Dendritic cell treated with granulocyte-macrophage colony-stimulating factor and Interleukin-4, amounts not matched to agents 40 ng/mL and 50 ng/mL, for 4 days (primary cell): ENCODE measurements around the gene TRNAU1AP.
"Not testable (repeated sequence)": the region's sequence is repeated elsewhere in the genome, so short reads cannot be mapped to it uniquely, and the experiment has no call there.

Experiments
- H3K27ac Mint-ChIP-seq: one replicate; pipeline ENCODE4 v1.8.0; 2022; ENCODE audit warnings: mild to moderate bottlenecking, mixed read lengths
- H3K27me3 Mint-ChIP-seq: one replicate; pipeline ENCODE4 v1.8.0; 2022; ENCODE audit warnings: mild to moderate bottlenecking, mixed read lengths
- H3K36me3 Mint-ChIP-seq: one replicate; pipeline ENCODE4 v1.8.0; 2022; ENCODE audit warnings: low read depth, mixed read lengths
- H3K4me1 Mint-ChIP-seq: one replicate; pipeline ENCODE4 v1.8.0; 2022; ENCODE audit warnings: low read depth, mixed read lengths
- H3K4me3 Mint-ChIP-seq: one replicate; pipeline ENCODE4 v1.8.0; 2022; ENCODE audit warnings: mild to moderate bottlenecking, moderate library complexity, mixed read lengths
- H3K9me3 Mint-ChIP-seq: one replicate; pipeline ENCODE4 v1.8.0; 2022; ENCODE audit warnings: mixed read lengths
- intact Hi-C: fragments of 100-400 bp; cut with micrococcal nuclease; formaldehyde crosslinking; loops from one replicate; pipeline ENCODE4 v1.15.0; 2022

TRNAU1AP gene

GRCh38 chr1:28552758-28553663 is at the start of gene TRNAU1AP:
TRNAU1AP (plus strand) TSS chr1:28553085; CDS start chr1:28553111, 26 bp downstream.
- no peaks in the 10 kb centered on the region for H3K4me1 Mint-ChIP-seq
- peaks cover 49% of the 10 kb centered on the region for H3K36me3 Mint-ChIP-seq
- no peaks in the 10 kb centered on the region for H3K9me3 Mint-ChIP-seq
- peak within 1 kb of the TSS; percentile 94 for H3K27ac Mint-ChIP-seq
- H3K27me3 Mint-ChIP-seq, result no peaks in the 10 kb centered on the region
- intact Hi-C loops, result loop anchor here (1.0 to 5.0 kb wide), 2 partner anchors 28 to 36 kb away; no protein-coding TSS in a partner anchor
- peak within 1 kb of the TSS; percentile 95 for H3K4me3 Mint-ChIP-seq

GRCh38 chr1:28503117-28503516 is 49.8 kb upstream of the TRNAU1AP start:
- intact Hi-C loops, result no loop called here
- H3K36me3 Mint-ChIP-seq, result peaks cover 50% of the 10 kb centered on the region
- peaks cover 8% of the 10 kb centered on the region for H3K4me1 Mint-ChIP-seq
- no peaks in the 10 kb centered on the region for H3K9me3 Mint-ChIP-seq
- H3K4me3 Mint-ChIP-seq, result no peak overlapping the region
- no peaks in the 10 kb centered on the region for H3K27me3 Mint-ChIP-seq
- H3K27ac Mint-ChIP-seq, result no peak overlapping the region

- H3K36me3 Mint-ChIP-seq, result peaks cover 55% of the 10 kb centered on the region
- no peaks in the 10 kb centered on the region for H3K27me3 Mint-ChIP-seq
- intact Hi-C loops, result loop anchor here (5.0 kb wide), 1 partner anchor 77 kb away; no protein-coding TSS in a partner anchor
- H3K27ac Mint-ChIP-seq, result peak within 1 kb of the TSS; percentile 98
- no peaks in the 10 kb centered on the region for H3K9me3 Mint-ChIP-seq
- H3K4me1 Mint-ChIP-seq, result peaks cover 33% of the 10 kb centered on the region
- H3K4me3 Mint-ChIP-seq, result peak within 1 kb of the TSS; percentile 98
Measured at GRCh38 chr1:28505406-28506187, 47.3 kb upstream of the TRNAU1AP start, which contains the start of gene RCC1. RCC1 (plus strand) TSS chr1:28506043; CDS start chr1:28529867, 23,824 bp downstream.

- Mint-ChIP-seq H3K4me1 (peaks cover 44% of the 10 kb centered on the region), H3K9me3 (no peaks in the 10 kb centered on the region), H3K4me3 (peak overlapping the region; percentile 98), H3K27ac (peak overlapping the region; percentile 98), H3K36me3 (peaks cover 68% of the 10 kb centered on the region), H3K27me3 (no peaks in the 10 kb centered on the region)
- intact Hi-C loops, result loop anchor here (5.0 kb wide), 1 partner anchor 75 kb away; no protein-coding TSS in a partner anchor
Measured at GRCh38 chr1:28506907-28507246, 46.0 kb upstream of the TRNAU1AP start.

GRCh38 chr1:28507247-28507645 is 45.6 kb upstream of the TRNAU1AP start:
- Mint-ChIP-seq H3K27me3 (no peaks in the 10 kb centered on the region), H3K4me3 (peak overlapping the region; percentile 98), H3K4me1 (peaks cover 48% of the 10 kb centered on the region), H3K27ac (peak overlapping the region; percentile 98), H3K36me3 (peaks cover 72% of the 10 kb centered on the region), H3K9me3 (no peaks in the 10 kb centered on the region)
- intact Hi-C loops, result loop anchor here (5.0 kb wide), 1 partner anchor 75 kb away; no protein-coding TSS in a partner anchor

- intact Hi-C loops, result loop anchor here (5.0 kb wide), 1 partner anchor 74 kb away; no protein-coding TSS in a partner anchor
- Mint-ChIP-seq H3K9me3 (no peaks in the 10 kb centered on the region), H3K4me1 (peaks cover 54% of the 10 kb centered on the region)
Measured at GRCh38 chr1:28507646-28508434, 45.0 kb upstream of the TRNAU1AP start.

GRCh38 chr1:28508435-28508754 is 44.5 kb upstream of the TRNAU1AP start:
- Mint-ChIP-seq H3K27ac (peak overlapping the region; percentile 98), H3K9me3 (no peaks in the 10 kb centered on the region), H3K4me1 (peaks cover 56% of the 10 kb centered on the region), H3K4me3 (peak overlapping the region; percentile 98), H3K36me3 (peaks cover 83% of the 10 kb centered on the region), H3K27me3 (no peaks in the 10 kb centered on the region)
- intact Hi-C loops, result loop anchor here (5.0 kb wide), 1 partner anchor 74 kb away; no protein-coding TSS in a partner anchor

More at GRCh38 chr1:28507646-28508434, 45.0 kb upstream of the TRNAU1AP start:
- Mint-ChIP-seq H3K27me3 (no peaks in the 10 kb centered on the region), H3K4me3 (peak overlapping the region; percentile 98), H3K27ac (peak overlapping the region; percentile 98), H3K36me3 (peaks cover 77% of the 10 kb centered on the region)

GRCh38 chr1:28509705-28510272 is 43.1 kb upstream of the TRNAU1AP start:
- H3K4me3 Mint-ChIP-seq, result peak overlapping the region; percentile 24
- peaks cover 56% of the 10 kb centered on the region for H3K4me1 Mint-ChIP-seq
- intact Hi-C loops, result loop anchor here (5.0 kb wide), 1 partner anchor 73 kb away; no protein-coding TSS in a partner anchor
- no peaks in the 10 kb centered on the region for H3K9me3 Mint-ChIP-seq
- peaks cover 97% of the 10 kb centered on the region for H3K36me3 Mint-ChIP-seq
- H3K27ac Mint-ChIP-seq, result peak overlapping the region; percentile 98
- no peaks in the 10 kb centered on the region for H3K27me3 Mint-ChIP-seq

- Mint-ChIP-seq H3K27ac (peak overlapping the region; percentile 98), H3K4me1 (peaks cover 53% of the 10 kb centered on the region), H3K27me3 (no peaks in the 10 kb centered on the region), H3K4me3 (peak overlapping the region; percentile 24), H3K36me3 (peaks cover 100% of the 10 kb centered on the region), H3K9me3 (no peaks in the 10 kb centered on the region)
- intact Hi-C loops, result no loop called here
Measured at GRCh38 chr1:28510273-28510969, 42.5 kb upstream of the TRNAU1AP start.

GRCh38 chr1:28510970-28511440 is 41.9 kb upstream of the TRNAU1AP start:
- Mint-ChIP-seq H3K27me3 (no peaks in the 10 kb centered on the region), H3K4me3 (no peak overlapping the region), H3K36me3 (peaks cover 95% of the 10 kb centered on the region), H3K4me1 (peaks cover 52% of the 10 kb centered on the region), H3K9me3 (no peaks in the 10 kb centered on the region), H3K27ac (peak overlapping the region; percentile 98)
- intact Hi-C loops, result no loop called here

- peaks cover 53% of the 10 kb centered on the region for H3K4me1 Mint-ChIP-seq
- peak overlapping the region; percentile 17 for H3K4me3 Mint-ChIP-seq
- peak overlapping the region; percentile 62 for H3K27ac Mint-ChIP-seq
- H3K9me3 Mint-ChIP-seq, result no peaks in the 10 kb centered on the region
- no peaks in the 10 kb centered on the region for H3K27me3 Mint-ChIP-seq
- intact Hi-C loops, result no loop called here
- peaks cover 83% of the 10 kb centered on the region for H3K36me3 Mint-ChIP-seq
Measured at GRCh38 chr1:28512058-28512611, 40.8 kb upstream of the TRNAU1AP start.

- H3K9me3 Mint-ChIP-seq, H3K27me3 Mint-ChIP-seq, H3K4me3 Mint-ChIP-seq, intact Hi-C loops: not testable (repeated sequence)
- peak overlapping the region; percentile 9 for H3K27ac Mint-ChIP-seq
- H3K36me3 Mint-ChIP-seq, result peaks cover 60% of the 10 kb centered on the region
- peaks cover 52% of the 10 kb centered on the region for H3K4me1 Mint-ChIP-seq
Measured at GRCh38 chr1:28514445-28514933, 38.4 kb upstream of the TRNAU1AP start.
